Measurements from ENCODE around the gene SELENOW. TPM values are rescaled to one million over a fixed set of nuclear protein-coding genes. Genes with fewer than 3 reads are reported as not detected.
"Not testable (repeated sequence)": the region's sequence is repeated elsewhere in the genome, so short reads cannot be mapped to it uniquely, and the experiment has no call there.

The SELENOW gene
- total RNA-seq, 1 donor from 2014 or later: 1,019 TPM

DNA sequence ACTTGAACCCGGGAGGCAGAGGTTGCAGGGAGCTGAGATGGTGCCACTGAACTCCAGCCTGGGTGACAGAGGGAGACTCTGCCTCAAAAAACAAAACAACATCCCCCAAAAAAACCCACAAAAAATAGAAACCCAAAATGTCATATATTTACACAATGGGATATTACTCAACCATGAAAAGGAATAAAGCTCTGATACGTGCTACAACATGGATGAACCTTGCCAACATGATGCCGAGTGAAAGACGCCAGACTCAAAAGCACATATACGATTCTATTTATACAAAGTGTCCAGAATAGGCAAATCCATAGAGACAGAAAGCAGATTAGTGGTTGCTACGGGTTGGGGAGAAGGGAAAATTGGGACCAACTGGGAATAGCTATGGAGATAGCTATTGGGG, 27.9 kb downstream of the SELENOW start:
- Histone ChIP-seq H3K4me3 (no peak overlapping the region), H3K4me1 (no peaks in the 10 kb centered on the region), H3K9me3 (replicated peaks) (no peaks in the 10 kb centered on the region), H3K27ac (replicated peaks) (no peak overlapping the region), H3K36me3 (no peaks in the 10 kb centered on the region), H3K27me3 (ENCODE audit: low read depth) (peaks cover 3% of the 10 kb centered on the region)
- no peak for TF ChIP-seq CTCF (IDR thresholded peaks at IDR 0.05; ENCODE audit: borderline replicate concordance)
- no peak for DNase-seq
- intact Hi-C loops (cut with micrococcal nuclease): no loop called here

DNA sequence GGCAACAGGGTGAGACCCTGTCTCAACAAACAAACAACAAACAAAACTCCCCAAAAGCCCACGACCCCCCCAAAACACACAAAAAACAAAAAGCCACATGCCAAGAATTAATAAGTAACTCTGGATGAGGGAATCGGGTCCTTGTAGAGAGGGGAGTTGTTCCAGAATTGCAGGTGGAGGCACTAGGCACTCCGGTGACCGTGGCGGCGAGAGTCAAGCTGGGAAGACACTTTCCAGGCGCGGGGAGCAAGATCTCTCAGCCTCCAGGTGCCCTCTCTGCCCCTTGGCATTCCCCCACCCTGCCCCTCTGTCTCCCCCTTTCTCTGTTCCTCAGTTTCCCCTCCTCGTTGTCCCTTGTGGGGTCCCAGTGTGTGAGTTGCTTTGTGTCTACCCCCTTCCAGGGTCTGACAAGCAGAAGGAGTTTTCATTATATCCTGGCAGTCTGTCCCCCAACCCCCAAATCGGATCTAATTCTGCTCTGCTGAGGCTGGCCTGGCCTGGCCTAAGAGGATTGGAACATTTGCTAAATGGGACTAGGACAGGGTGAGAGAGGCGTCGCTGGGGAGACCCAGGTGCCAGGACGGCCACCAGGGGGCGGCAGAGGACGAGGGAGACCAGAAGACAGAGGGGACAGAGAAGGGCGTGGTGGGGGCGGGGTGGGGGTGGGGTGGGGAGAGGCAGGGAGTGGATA, 34.9 kb downstream of the SELENOW start:
- no peaks in the 10 kb centered on the region for H3K4me1 ChIP-seq
- H3K27ac ChIP-seq (replicated peaks): no peak overlapping the region
- peak; percentile 65 for DNase-seq
- no peak overlapping the region for H3K4me3 ChIP-seq
- TF ChIP-seq CTCF (IDR thresholded peaks at IDR 0.05; ENCODE audit: borderline replicate concordance): peak; percentile 65
- peaks cover 29% of the 10 kb centered on the region for H3K27me3 ChIP-seq (ENCODE audit: low read depth)
- intact Hi-C loops (cut with micrococcal nuclease): no loop called here
- no peaks in the 10 kb centered on the region for H3K9me3 ChIP-seq (replicated peaks)
- no peaks in the 10 kb centered on the region for H3K36me3 ChIP-seq

DNA sequence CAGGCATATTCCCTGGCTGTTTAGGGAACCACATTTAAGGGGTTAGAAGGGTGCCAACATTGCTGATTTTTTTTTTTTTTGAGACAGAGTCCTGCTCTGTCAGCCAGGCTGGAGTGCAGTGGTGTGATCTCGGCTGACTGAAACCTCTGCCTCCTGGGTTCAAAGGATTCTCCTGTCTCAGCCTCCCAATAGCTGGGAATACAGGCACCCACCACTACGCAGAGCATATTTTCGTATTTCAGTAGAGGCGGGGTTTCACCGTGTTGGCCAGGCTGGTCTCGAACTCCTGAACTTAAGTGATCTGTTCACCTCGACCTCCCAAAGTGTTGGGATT, 35.5 kb downstream of the SELENOW start:
- no peaks in the 10 kb centered on the region for H3K36me3 ChIP-seq
- no peaks in the 10 kb centered on the region for H3K9me3 ChIP-seq (replicated peaks)
- H3K4me1 ChIP-seq: no peaks in the 10 kb centered on the region
- TF ChIP-seq CTCF (IDR thresholded peaks at IDR 0.05; ENCODE audit: borderline replicate concordance): no peak
- no peak overlapping the region for H3K27ac ChIP-seq (replicated peaks)
- H3K4me3 ChIP-seq: no peak overlapping the region
- no peak for DNase-seq
- peaks cover 34% of the 10 kb centered on the region for H3K27me3 ChIP-seq (ENCODE audit: low read depth)
- intact Hi-C loops (cut with micrococcal nuclease): no loop called here

DNA sequence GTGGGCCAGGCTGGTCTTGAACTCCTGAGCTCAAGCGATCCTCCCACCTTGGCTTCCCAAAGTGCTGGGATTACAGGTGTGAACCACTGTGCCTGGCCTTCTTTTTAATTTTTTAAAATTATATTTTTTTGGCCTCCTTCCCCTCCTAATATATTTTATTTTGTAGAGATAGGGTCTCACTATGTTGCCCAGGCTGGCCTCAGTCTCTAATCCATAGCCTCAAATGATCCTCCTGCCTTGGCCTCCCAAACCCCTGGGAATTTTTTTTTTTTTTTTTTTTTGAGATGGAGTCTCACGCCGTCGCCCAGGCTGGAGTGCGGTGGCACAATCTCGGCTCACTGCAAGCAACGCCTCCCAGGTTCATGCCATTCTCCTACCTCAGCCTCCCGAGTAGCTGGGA, 37.8 kb downstream of the SELENOW start:
- H3K9me3 ChIP-seq (replicated peaks); DNase-seq; H3K4me1 ChIP-seq; H3K36me3 ChIP-seq; H3K27ac ChIP-seq (replicated peaks); H3K4me3 ChIP-seq; intact Hi-C loops (cut with micrococcal nuclease): not testable (repeated sequence)
- H3K27me3 ChIP-seq (ENCODE audit: low read depth): peaks cover 57% of the 10 kb centered on the region

- H3K4me1 ChIP-seq; H3K27ac ChIP-seq (replicated peaks); DNase-seq; H3K36me3 ChIP-seq; intact Hi-C loops (cut with micrococcal nuclease); H3K4me3 ChIP-seq; H3K9me3 ChIP-seq (replicated peaks): not testable (repeated sequence)
- H3K27me3 ChIP-seq (ENCODE audit: low read depth): peaks cover 77% of the 10 kb centered on the region
These were observed 39.7 kb downstream of the SELENOW start for GRCh38 chr19:47818221-47818620.

GRCh38 chr19:47819858-47820257, 41.4 kb downstream of the SELENOW start:
- intact Hi-C loops (cut with micrococcal nuclease): no loop called here
- H3K9me3 ChIP-seq (replicated peaks): no peaks in the 10 kb centered on the region
- TF ChIP-seq CTCF (IDR thresholded peaks at IDR 0.05; ENCODE audit: borderline replicate concordance): no peak
- no peak for DNase-seq
- no peak overlapping the region for H3K27ac ChIP-seq (replicated peaks)
- H3K27me3 ChIP-seq (ENCODE audit: low read depth): peaks cover 88% of the 10 kb centered on the region
- no peak overlapping the region for H3K4me3 ChIP-seq
- H3K36me3 ChIP-seq: no peaks in the 10 kb centered on the region
- no peaks in the 10 kb centered on the region for H3K4me1 ChIP-seq

All from left ventricle myocardium inferior (tissue), 1 donor.